GM19035 (cell line): ENCODE data around the gene ESRRB.

Experiments used
- ATAC-seq: cut with Tn5 transposase; IDR thresholded peaks from one replicate; pipeline ENCODE4 v1.9.1; 2021; ENCODE audit not compliant: unreplicated experiment

The ESRRB gene

DNA sequence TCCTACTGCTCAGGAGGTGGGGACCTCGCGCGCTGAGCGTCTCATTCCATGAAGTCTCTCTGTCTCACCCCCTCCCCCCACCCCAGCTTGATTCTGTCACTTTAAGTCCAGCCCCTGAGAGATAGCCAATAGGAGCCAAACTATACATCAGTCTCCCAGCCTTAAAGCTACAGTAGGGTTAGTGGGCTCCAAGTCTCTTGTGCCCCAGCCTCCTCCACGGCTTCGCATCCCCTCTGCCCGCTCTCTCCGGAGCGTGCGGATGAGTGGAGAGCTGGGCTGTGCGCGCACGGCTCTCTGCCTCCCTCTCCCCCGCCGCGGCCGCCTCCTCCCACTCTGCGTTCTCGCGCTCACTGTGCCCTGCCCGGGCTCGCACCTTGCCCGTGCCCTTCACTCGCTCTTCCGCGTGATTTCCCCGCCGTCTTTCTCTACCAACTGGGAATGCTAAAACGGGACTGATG, at the start of gene ESRRB:
ESRRB (plus strand) TSS at position 191 of the 458 bp plus-strand sequence; CDS start at position 456, 265 bp downstream.
- ATAC-seq, result no peak

GRCh38 chr14:76326918-76327689, 48.8 kb upstream of the ESRRB start:
- no peak for ATAC-seq

- no peak for ATAC-seq
Measured at GRCh38 chr14:76328457-76329137, 47.3 kb upstream of the ESRRB start.

DNA sequence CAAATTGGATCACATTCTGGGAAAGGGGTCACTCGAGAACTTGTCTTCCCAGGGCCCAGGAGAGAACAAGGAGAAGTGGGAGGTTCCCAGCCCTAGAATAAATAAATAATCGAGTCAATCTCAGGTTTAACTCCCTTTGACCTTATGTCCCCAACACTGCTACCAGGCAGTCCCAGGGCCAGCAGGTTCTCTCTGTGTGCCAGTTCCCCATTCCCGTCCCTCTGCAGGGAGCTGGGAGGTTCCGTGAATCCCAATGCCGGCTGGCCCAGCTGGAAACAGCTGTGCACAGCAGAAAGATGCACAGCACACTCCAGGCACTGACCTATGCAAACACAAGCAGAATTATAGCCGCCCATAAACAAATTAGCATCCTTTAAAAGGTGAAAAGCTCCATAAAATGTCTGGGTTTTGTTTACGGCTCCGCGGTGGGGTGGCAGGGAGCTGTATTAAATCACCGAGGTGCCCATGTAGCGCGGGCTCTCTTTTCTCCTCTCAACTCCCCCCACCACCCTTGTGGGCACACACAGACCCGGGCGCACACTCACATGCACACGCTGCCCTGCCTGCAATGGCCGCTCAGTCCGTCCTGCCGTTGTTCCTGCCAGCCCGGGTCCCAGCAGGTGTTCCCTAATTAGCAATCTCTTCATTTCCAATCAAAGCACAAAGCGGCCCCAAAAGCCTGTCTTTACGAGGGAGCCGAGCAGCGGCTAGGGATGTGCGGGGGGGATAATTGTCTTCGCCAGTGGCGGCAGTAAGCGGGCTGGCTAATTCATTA, 46.6 kb upstream of the ESRRB start:
- ATAC-seq, result no peak

GRCh38 chr14:76329951-76330350, 46.0 kb upstream of the ESRRB start:
- ATAC-seq, result no peak

DNA sequence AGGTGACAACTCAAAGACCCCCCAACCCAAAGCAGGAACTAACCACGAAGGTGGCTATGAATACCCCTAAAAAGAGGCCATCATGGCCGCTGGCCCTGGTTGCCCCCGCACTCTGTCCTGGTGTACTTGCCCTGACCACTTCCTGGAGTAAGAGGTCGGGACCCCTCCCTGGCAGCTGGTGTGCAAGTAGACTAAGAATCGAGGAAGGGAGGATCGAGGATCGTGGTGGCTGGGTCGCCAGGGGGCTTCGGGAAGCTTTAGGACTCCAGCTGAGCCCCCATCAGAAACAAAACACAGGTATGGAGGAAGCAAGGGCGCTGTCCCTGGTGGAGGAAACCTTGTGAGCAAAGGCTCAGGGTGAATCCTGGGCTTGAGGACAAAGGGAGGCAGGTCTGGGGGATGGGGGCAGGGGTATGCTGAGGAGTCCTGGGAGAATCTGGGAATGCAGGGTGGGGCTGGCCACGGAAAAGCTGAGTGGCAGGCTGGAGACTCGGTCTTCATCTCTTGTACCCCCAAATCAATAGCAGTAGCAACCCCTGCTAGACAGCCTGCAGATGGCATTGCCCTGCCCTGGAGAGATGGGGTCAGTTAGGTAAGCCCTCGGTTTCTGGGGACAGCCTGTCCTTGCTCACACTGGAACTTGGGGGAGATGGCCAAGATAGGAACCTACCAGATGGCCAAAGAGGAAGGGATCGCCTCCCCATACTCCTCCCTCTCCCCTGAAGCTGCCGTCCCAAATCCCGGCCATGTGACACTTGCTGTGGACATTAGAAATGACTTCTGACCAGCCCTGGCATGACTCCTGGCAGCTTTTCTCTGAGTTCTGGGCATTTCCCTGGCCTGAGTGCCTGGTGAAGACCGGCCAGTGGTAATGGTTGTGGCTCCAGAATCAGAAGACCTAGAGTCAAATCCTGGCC, 45.3 kb upstream of the ESRRB start:
- no peak for ATAC-seq

- no peak for ATAC-seq
Measured at GRCh38 chr14:76331328-76332011, 44.5 kb upstream of the ESRRB start.

- no peak for ATAC-seq
Measured at GRCh38 chr14:76333664-76334063, 42.3 kb upstream of the ESRRB start.

GRCh38 chr14:76334316-76334715, 41.6 kb upstream of the ESRRB start:
- no peak for ATAC-seq

- no peak for ATAC-seq
Measured at GRCh38 chr14:76336876-76337275, 39.1 kb upstream of the ESRRB start.

GRCh38 chr14:76337635-76338545, 38.0 kb upstream of the ESRRB start:
- no peak for ATAC-seq

DNA sequence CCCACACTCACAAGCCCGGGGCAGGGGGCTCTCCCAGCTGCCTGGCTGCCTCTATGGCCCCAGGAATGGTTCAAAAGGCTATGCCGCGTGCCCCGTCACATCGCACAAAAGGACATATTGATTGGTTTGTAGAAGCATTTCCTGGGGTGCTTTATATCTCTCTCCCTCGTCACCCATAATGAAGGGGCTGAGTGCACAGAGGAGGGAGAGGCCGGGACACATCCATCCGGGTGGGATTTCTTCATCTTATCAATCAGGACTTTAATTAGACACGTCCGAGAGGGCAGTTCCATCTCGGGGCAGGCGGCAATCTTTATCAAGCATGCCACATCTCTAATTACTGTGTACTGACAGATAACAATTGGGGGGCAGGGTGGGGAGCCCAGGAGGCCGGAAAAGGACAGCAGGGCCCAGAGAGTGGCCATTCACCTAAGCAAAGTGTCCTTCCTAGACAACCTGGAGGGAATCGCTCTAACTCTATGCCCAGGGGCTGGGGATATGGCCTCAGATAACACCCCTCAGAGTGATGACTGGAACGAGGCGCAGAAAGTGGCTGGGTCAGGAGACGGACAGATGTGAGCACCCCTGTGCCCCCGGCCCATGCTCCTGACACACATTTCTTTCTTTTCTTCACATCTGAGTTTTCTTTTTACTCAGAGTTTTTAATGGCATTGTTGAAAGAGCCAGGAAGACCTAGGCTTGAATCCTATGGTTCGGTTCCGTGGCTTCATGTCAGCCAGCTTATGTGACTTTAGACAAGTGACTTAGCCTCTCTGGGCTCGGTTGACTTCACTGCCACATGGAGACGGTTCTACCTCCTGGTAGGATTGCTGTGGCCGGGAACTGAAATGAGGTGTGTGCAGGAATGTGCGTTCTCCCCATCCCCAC, 36.0 kb upstream of the ESRRB start:
- no peak for ATAC-seq

DNA sequence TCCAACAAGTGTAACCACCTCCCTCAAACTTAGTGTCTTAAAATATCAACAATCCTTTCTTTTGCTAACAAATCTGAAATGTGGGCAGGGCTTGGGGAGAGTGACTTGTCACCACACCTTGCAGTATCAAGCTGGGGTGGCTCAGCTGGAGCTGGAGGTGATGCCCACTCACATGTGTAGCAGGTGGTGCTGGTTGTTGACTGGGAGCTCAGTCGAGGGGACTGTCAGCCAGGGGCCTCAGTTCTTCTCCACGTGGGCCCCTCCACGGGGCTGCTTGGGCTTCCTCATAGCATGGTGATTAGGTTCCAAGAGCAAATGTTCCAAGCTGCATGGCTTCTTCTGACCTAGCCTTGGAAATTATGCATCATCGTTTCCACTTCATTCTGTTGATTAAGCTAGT, 32.6 kb upstream of the ESRRB start:
- ATAC-seq, result no peak

DNA sequence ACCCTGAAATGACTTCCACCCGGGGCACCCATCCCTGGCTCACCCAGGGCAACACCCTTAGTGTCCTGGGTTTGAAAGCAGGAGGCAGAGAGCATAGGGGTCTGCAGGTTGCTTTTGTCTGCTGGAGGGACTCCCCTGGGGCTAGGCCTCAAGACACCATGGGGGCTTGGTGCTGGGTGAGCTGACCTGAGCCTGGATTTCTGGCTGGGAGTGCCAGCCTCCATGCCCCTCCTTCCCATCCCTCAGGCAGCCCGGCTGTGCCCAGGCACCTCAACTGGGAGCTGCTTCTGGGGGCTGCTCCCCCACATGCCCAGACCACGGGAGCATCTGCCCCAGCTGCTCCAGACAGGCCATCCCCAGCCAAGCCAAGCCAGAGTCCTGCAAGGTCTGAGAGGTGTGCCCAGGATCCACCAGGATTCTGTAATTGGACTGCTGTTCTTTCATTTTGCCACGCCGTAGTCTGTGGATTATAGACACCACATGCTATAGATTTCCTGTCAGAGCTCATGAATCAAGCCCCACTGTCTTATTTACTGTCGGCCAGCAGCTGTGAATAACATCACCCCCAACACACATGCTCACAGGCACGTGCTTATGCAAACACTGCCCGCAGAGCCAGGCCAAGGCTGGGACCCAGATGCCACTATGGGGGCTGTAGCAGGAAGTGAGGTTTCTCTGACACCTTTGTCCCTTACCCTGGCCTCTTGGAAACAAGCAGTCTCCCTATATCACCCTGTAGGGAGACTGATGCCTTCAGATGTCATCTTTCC, 29.4 kb upstream of the ESRRB start:
- ATAC-seq, result no peak

GRCh38 chr14:76348898-76349297, 27.0 kb upstream of the ESRRB start:
- no peak for ATAC-seq

DNA sequence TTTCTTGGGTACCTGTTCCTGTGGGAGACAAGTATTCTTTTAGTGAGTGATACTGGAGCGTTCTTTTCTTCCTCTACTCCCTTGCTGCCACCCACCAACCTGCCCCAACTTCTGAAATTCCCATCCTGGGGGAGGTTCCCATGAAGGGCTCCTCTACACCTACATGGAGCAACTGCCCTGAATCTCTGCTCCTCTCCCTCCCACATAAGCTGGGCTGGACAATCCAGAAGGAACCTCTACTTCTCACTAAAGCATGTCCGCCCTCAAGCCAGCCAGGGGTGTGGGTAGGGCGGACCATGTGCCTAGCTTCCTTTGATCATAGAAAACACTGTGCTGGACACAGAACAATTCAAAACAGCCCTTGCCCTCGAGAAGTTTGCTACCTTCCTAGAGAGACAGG, 25.9 kb upstream of the ESRRB start:
- ATAC-seq, result no peak

- ATAC-seq, result no peak
Measured at GRCh38 chr14:76350671-76351070, 25.3 kb upstream of the ESRRB start.
